ENCODE data around the gene NAA30. TPM values are rescaled to one million over a fixed set of nuclear protein-coding genes. Genes with fewer than 3 reads are reported as not detected.

NAA30 gene
- total and polyA plus RNA-seq, 2 donors (not counting 1 experiment from before 2014, with no cell fraction given): 2.8 to 13.3 TPM

- H3K4me2 ChIP-seq (replicated peaks; ENCODE audit: low read depth, low read length, poor library complexity, severe bottlenecking): no peak overlapping the region
- H3K4me1 Mint-ChIP-seq: peaks cover 17% of the 10 kb centered on the region
- TF ChIP-seq EZH2 (IDR thresholded peaks at IDR 0.05; ENCODE audit: borderline replicate concordance, insufficient read depth, low read depth, low read length, poor library complexity, severe bottlenecking) (no peak), CTCF (IDR thresholded peaks at IDR 0.05) (no peak)
- CTCF ChIA-PET: no interaction called here
- H4K20me1 ChIP-seq (ENCODE audit: control insufficient read depth, insufficient read depth, low read length, poor library complexity, severe bottlenecking): no peaks in the 10 kb centered on the region
- peaks cover 10 to 12% of the 10 kb centered on the region in 2 donors for H3K4me1 ChIP-seq (ENCODE audit: control insufficient read depth in 2 of 2, insufficient read depth in 2 of 2, low read length in 2 of 2)
- no peak overlapping the region for H3K4me3 ChIP-seq (ENCODE audit: control extremely low read depth in 1 of 5, extremely low read depth in 1 of 5, insufficient read depth in 1 of 5, low read depth in 2 of 5, low read length in 4 of 5)
- no peak overlapping the region for H3K27ac Mint-ChIP-seq
- no peak overlapping the region for H3K27ac ChIP-seq (ENCODE audit: low read length in 2 of 2)
- DNase-seq (no peak), ATAC-seq (ENCODE audit: low read depth) (no peak)
- no peak overlapping the region for H3K4me3 Mint-ChIP-seq
- no peaks in the 10 kb centered on the region for H3K27me3 Mint-ChIP-seq
- POLR2A ChIA-PET: no interaction called here
- 100% methylated on average over 2 of the region's 5 CpGs for WGBS (ENCODE audit: insufficient coverage)
- H3K9me3 ChIP-seq (ENCODE audit: control extremely low read depth in 1 of 3, control insufficient read depth in 2 of 3, insufficient read depth in 1 of 3, low read length in 2 of 3): peaks cover 0 to 1% (median 0%) of the 10 kb centered on the region in 3 donors
- no peak overlapping the region for H3K9ac ChIP-seq (ENCODE audit: low read length)
- no peak overlapping the region for H2AFZ ChIP-seq (ENCODE audit: insufficient read depth, low read depth, low read length, poor library complexity, severe bottlenecking)
- H3K9me3 Mint-ChIP-seq (ENCODE audit: insufficient read depth): no peaks in the 10 kb centered on the region
- H3K27me3 ChIP-seq (replicated peaks in 1 of 4; ENCODE audit: control extremely low read depth in 1 of 4, control insufficient read depth in 3 of 4, insufficient read depth in 4 of 4, low read length in 3 of 4): no peaks in the 10 kb centered on the region
- intact Hi-C loops (cut with micrococcal nuclease): no loop called here
- H3K79me2 ChIP-seq (ENCODE audit: control insufficient read depth, insufficient read depth, low read length): no peaks in the 10 kb centered on the region
- H3K36me3 ChIP-seq (replicated peaks in 1 of 2; ENCODE audit: control extremely low read depth in 1 of 2, control insufficient read depth in 1 of 2, extremely low read depth in 1 of 2, insufficient read depth in 2 of 2, low read length in 1 of 2): no peaks in the 10 kb centered on the region
Measured at GRCh38 chr14:57461777-57462320, 71.5 kb downstream of the NAA30 start.

- intact Hi-C loops (cut with micrococcal nuclease): no loop called here
- no peaks in the 10 kb centered on the region for H3K9me3 ChIP-seq (ENCODE audit: control extremely low read depth in 1 of 3, control insufficient read depth in 2 of 3, insufficient read depth in 1 of 3, low read length in 2 of 3)
- ATAC-seq (ENCODE audit: low read depth) (no peak), DNase-seq (no peak)
- peaks cover 10 to 12% of the 10 kb centered on the region in 2 donors for H3K4me1 ChIP-seq (ENCODE audit: control insufficient read depth in 2 of 2, insufficient read depth in 2 of 2, low read length in 2 of 2)
- H3K27me3 ChIP-seq (replicated peaks in 1 of 4; ENCODE audit: control extremely low read depth in 1 of 4, control insufficient read depth in 3 of 4, insufficient read depth in 4 of 4, low read length in 3 of 4): no peaks in the 10 kb centered on the region
- Mint-ChIP-seq H3K4me1 (peaks cover 17% of the 10 kb centered on the region), H3K27ac (no peak overlapping the region), H3K27me3 (no peaks in the 10 kb centered on the region), H3K4me3 (no peak overlapping the region), H3K9me3 (ENCODE audit: insufficient read depth) (no peaks in the 10 kb centered on the region)
- H3K27ac ChIP-seq (ENCODE audit: low read length in 2 of 2): no peak overlapping the region
- CTCF ChIA-PET: no interaction called here
- no peaks in the 10 kb centered on the region for H3K79me2 ChIP-seq (ENCODE audit: control insufficient read depth, insufficient read depth, low read length)
- H3K9ac ChIP-seq (ENCODE audit: low read length): no peak overlapping the region
- no peak overlapping the region for H3K4me3 ChIP-seq (ENCODE audit: control extremely low read depth in 1 of 5, extremely low read depth in 1 of 5, insufficient read depth in 1 of 5, low read depth in 2 of 5, low read length in 4 of 5)
- TF ChIP-seq CTCF (IDR thresholded peaks at IDR 0.05) (no peak), EZH2 (IDR thresholded peaks at IDR 0.05; ENCODE audit: borderline replicate concordance, insufficient read depth, low read depth, low read length, poor library complexity, severe bottlenecking) (no peak)
- H4K20me1 ChIP-seq (ENCODE audit: control insufficient read depth, insufficient read depth, low read length, poor library complexity, severe bottlenecking): no peaks in the 10 kb centered on the region
- POLR2A ChIA-PET: no interaction called here
- 90% methylated on average over 2 of the region's 3 CpGs for WGBS (ENCODE audit: insufficient coverage)
- no peak overlapping the region for H2AFZ ChIP-seq (ENCODE audit: insufficient read depth, low read depth, low read length, poor library complexity, severe bottlenecking)
- H3K36me3 ChIP-seq (replicated peaks in 1 of 2; ENCODE audit: control extremely low read depth in 1 of 2, control insufficient read depth in 1 of 2, extremely low read depth in 1 of 2, insufficient read depth in 2 of 2, low read length in 1 of 2): no peaks in the 10 kb centered on the region
- H3K4me2 ChIP-seq (replicated peaks; ENCODE audit: low read depth, low read length, poor library complexity, severe bottlenecking): no peak overlapping the region
Measured at GRCh38 chr14:57462551-57462950, 72.2 kb downstream of the NAA30 start.

All from B cell (primary cell).